ENCODE measurements around the gene FRMPD2. TPM values are rescaled to one million over a fixed set of nuclear protein-coding genes. Genes with fewer than 3 reads are reported as not detected.
A peak's percentile ranks its signal among the peaks of the same experiment; 100 is the strongest.

Gene FRMPD2
- total RNA-seq, 1 experiment from 2014 or later: 1.1 TPM

DNA sequence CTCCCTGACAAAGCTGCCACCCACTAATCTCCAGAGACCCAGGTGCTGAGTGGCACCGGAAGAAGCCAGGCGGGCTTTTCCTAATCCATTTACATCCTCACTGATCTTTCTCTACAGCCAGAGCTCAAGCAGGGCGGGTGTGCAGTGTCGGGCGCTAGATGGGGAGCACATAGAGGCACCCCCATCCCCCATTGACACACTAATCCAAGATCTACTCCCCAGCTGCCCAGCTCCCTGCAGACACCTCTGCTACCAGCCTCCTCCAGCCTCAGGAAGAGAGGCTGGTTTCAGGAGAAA is 22.2 kb downstream of the FRMPD2 start:
- TF ChIP-seq TEAD1 (CRISPR knock-in tag; IDR thresholded peaks at IDR 0.05): no peak
- no peak for TF ChIP-seq MAX (CRISPR knock-in tag; IDR thresholded peaks at IDR 0.05)
- no peak for TF ChIP-seq ZNF317 (CRISPR knock-in tag; IDR thresholded peaks at IDR 0.05; ENCODE audit: borderline replicate concordance, low read depth)
- TF ChIP-seq IRF2 (CRISPR knock-in tag; IDR thresholded peaks at IDR 0.05; ENCODE audit: borderline replicate concordance, low read depth): no peak
- TF ChIP-seq EMX1 (CRISPR knock-in tag; IDR thresholded peaks at IDR 0.05): no peak
- TF ChIP-seq, protein P1, sequence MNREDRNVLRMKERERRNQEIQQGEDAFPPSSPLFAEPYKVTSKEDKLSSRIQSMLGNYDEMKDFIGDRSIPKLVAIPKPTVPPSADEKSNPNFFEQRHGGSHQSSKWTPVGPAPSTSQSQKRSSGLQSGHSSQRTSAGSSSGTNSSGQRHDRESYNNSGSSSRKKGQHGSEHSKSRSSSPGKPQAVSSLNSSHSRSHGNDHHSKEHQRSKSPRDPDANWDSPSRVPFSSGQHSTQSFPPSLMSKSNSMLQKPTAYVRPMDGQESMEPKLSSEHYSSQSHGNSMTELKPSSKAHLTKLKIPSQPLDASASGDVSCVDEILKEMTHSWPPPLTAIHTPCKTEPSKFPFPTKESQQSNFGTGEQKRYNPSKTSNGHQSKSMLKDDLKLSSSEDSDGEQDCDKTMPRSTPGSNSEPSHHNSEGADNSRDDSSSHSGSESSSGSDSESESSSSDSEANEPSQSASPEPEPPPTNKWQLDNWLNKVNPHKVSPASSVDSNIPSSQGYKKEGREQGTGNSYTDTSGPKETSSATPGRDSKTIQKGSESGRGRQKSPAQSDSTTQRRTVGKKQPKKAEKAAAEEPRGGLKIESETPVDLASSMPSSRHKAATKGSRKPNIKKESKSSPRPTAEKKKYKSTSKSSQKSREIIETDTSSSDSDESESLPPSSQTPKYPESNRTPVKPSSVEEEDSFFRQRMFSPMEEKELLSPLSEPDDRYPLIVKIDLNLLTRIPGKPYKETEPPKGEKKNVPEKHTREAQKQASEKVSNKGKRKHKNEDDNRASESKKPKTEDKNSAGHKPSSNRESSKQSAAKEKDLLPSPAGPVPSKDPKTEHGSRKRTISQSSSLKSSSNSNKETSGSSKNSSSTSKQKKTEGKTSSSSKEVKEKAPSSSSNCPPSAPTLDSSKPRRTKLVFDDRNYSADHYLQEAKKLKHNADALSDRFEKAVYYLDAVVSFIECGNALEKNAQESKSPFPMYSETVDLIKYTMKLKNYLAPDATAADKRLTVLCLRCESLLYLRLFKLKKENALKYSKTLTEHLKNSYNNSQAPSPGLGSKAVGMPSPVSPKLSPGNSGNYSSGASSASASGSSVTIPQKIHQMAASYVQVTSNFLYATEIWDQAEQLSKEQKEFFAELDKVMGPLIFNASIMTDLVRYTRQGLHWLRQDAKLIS (CRISPR knock-in tag; IDR thresholded peaks at IDR 0.05; ENCODE audit: borderline replicate concordance): no peak
- TF ChIP-seq GABPB1 (CRISPR knock-in tag; IDR thresholded peaks at IDR 0.05): no peak
- TF ChIP-seq ZNF121 (CRISPR knock-in tag; IDR thresholded peaks at IDR 0.05): no peak
- TF ChIP-seq E2F5 (CRISPR knock-in tag; IDR thresholded peaks at IDR 0.05): no peak
- no peak for TF ChIP-seq SMAD4 (CRISPR knock-in tag; IDR thresholded peaks at IDR 0.05)
- TF ChIP-seq RELA (CRISPR knock-in tag; IDR thresholded peaks at IDR 0.05; ENCODE audit: borderline replicate concordance): no peak
- TF ChIP-seq ZNF671 (CRISPR knock-in tag; IDR thresholded peaks at IDR 0.05): no peak
- TF ChIP-seq FOXP4 (CRISPR knock-in tag; IDR thresholded peaks at IDR 0.05): no peak
- Mint-ChIP-seq H3K9me3 (no peaks in the 10 kb centered on the region), H3K27me3 (ENCODE audit: low read depth) (no peaks in the 10 kb centered on the region; the same call in 1 of the 2 replicates), H3K4me1 (peaks cover 26% of the 10 kb centered on the region), H3K36me3 (no peaks in the 10 kb centered on the region), H3K27ac (no peak overlapping the region), H3K4me3 (no peak overlapping the region)
- POLR2A ChIA-PET: no interaction called here
- no peak for ATAC-seq
- DNase-seq (ENCODE audit: low spot score): no peak
- CTCF ChIA-PET: interaction anchor here (1.7 to 2.3 kb wide), 2 partner anchors 38 to 54 kb away, joined by 5 to 7 read pairs; no protein-coding TSS in a partner anchor

DNA sequence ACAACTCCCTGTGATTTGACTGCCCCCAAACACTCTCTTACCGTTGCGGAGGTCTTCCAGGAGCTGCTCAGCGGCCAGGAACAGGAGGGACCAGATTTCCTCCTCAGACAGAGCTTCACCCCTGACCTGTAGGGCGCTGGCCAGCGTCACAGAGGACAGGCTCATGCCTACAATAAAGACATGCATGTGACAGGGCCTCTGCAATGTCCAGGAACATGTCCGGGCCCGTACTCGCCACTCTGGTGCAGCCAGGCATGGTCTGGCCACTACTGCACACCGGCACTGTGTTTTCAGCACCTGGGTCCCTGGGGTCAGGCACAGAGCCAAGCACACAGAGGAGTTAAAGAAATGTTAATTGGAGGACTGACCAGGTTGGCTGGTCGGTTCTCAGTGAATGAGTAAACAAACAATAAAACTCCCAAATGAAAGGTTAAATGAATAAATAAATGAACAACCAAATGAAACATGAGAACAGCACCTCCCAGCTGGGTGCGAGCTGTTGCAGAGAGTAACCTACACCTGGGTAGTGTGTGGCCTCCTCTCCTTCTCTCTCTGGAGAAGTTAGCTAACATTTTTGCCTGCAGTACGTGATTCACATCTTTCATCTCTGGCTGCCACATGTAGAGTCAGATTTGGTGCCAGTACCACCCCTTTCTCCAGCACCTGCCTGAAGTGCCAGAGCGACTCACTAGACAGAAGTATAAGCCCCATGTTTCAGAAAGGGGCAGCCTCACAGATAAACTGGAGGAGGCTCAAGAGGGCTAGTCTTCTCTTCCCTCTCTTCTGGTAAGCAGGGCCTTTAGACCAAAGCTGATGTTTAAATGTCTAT is 22.8 kb downstream of the FRMPD2 start:
- ChIA-PET CTCF (interaction anchor here (1.7 to 2.3 kb wide), 2 partner anchors 38 to 54 kb away, joined by 5 to 7 read pairs; no protein-coding TSS in a partner anchor), POLR2A (no interaction called here)
- ATAC-seq (peak; percentile 74), DNase-seq (ENCODE audit: low spot score) (no peak)
- no peak overlapping the region for H3K4me3 Mint-ChIP-seq
- H3K27ac Mint-ChIP-seq: peak overlapping the region; percentile 77
- peaks cover 26% of the 10 kb centered on the region for H3K4me1 Mint-ChIP-seq
- no peaks in the 10 kb centered on the region for H3K9me3 Mint-ChIP-seq
- H3K27me3 Mint-ChIP-seq (ENCODE audit: low read depth): no peaks in the 10 kb centered on the region; the same call in 1 of the 2 replicates
- no peaks in the 10 kb centered on the region for H3K36me3 Mint-ChIP-seq
- TF ChIP-seq ZMAT4 (CRISPR knock-in tag; IDR thresholded peaks at IDR 0.05): no peak
- TF ChIP-seq NR1H2 (CRISPR knock-in tag; IDR thresholded peaks at IDR 0.05): no peak
- TF ChIP-seq ZNF138 (CRISPR knock-in tag; conservative IDR thresholded peaks at IDR 0.05): no peak
- no peak for TF ChIP-seq FOXJ3 (CRISPR knock-in tag; IDR thresholded peaks at IDR 0.05; ENCODE audit: borderline replicate concordance)
- TF ChIP-seq E2F5 (CRISPR knock-in tag; IDR thresholded peaks at IDR 0.05): no peak
- no peak for TF ChIP-seq MYBL2 (CRISPR knock-in tag; IDR thresholded peaks at IDR 0.05)
- TF ChIP-seq GRHL2 (CRISPR knock-in tag; IDR thresholded peaks at IDR 0.05; ENCODE audit: insufficient replicate concordance, severe bottlenecking): no peak
- TF ChIP-seq KAT7 (CRISPR knock-in tag; IDR thresholded peaks at IDR 0.05; ENCODE audit: borderline replicate concordance): no peak
- TF ChIP-seq NFATC4 (CRISPR knock-in tag; IDR thresholded peaks at IDR 0.05): no peak
- TF ChIP-seq MLX (CRISPR knock-in tag; IDR thresholded peaks at IDR 0.05): no peak
- TF ChIP-seq RORB (CRISPR knock-in tag; IDR thresholded peaks at IDR 0.05): no peak
- TF ChIP-seq FOXP1 (CRISPR knock-in tag; IDR thresholded peaks at IDR 0.05; ENCODE audit: borderline replicate concordance): no peak

Measured in WTC11 (cell line).